ENCODE measurements around the gene TMEM200A. TPM values are rescaled to one million over a fixed set of nuclear protein-coding genes. Genes with fewer than 3 reads are reported as not detected.

The TMEM200A gene
- total RNA-seq, 1 donor from 2014 or later: 11.3 TPM

GRCh38 chr6:130395164-130395563 is 29.3 kb downstream of the TMEM200A start:
- H3K27me3 Mint-ChIP-seq (ENCODE audit: low read depth): no peaks in the 10 kb centered on the region
- TF ChIP-seq CTCF (IDR thresholded peaks at IDR 0.05; ENCODE audit: unreplicated experiment): no peak
- peaks cover 9% of the 10 kb centered on the region for H3K9me3 Mint-ChIP-seq
- peaks cover 2% of the 10 kb centered on the region for H3K4me1 Mint-ChIP-seq
- no peak overlapping the region for H3K27ac Mint-ChIP-seq
- DNase-seq (ENCODE audit: low spot score in 2 of 2, unreplicated experiment in 2 of 2): no peak
- no peak overlapping the region for H3K4me3 Mint-ChIP-seq
- H3K36me3 Mint-ChIP-seq: peaks cover 5% of the 10 kb centered on the region

GRCh38 chr6:130396722-130397121 is 30.9 kb downstream of the TMEM200A start:
- Mint-ChIP-seq H3K27me3 (ENCODE audit: low read depth) (no peaks in the 10 kb centered on the region), H3K4me1 (peaks cover 2% of the 10 kb centered on the region), H3K36me3 (peaks cover 5% of the 10 kb centered on the region), H3K27ac (no peak overlapping the region), H3K9me3 (peaks cover 9% of the 10 kb centered on the region), H3K4me3 (no peak overlapping the region)
- no peak for TF ChIP-seq CTCF (IDR thresholded peaks at IDR 0.05; ENCODE audit: unreplicated experiment)
- DNase-seq (ENCODE audit: low spot score in 2 of 2, unreplicated experiment in 2 of 2): no peak

- no peak for DNase-seq (ENCODE audit: low spot score in 2 of 2, unreplicated experiment in 2 of 2)
- H3K4me1 Mint-ChIP-seq: peaks cover 9% of the 10 kb centered on the region
- no peak for TF ChIP-seq CTCF (IDR thresholded peaks at IDR 0.05; ENCODE audit: unreplicated experiment)
These were observed 39.7 kb downstream of the TMEM200A start for GRCh38 chr6:130405549-130405948.

GRCh38 chr6:130407032-130407431 is 41.2 kb downstream of the TMEM200A start:
- no peaks in the 10 kb centered on the region for H3K27me3 Mint-ChIP-seq (ENCODE audit: low read depth)
- H3K27ac Mint-ChIP-seq: peak overlapping the region; percentile 54
- H3K9me3 Mint-ChIP-seq: peaks cover 8% of the 10 kb centered on the region
- no peak overlapping the region for H3K4me3 Mint-ChIP-seq
- no peak for DNase-seq (ENCODE audit: low spot score in 2 of 2, unreplicated experiment in 2 of 2)
- no peak for TF ChIP-seq CTCF (IDR thresholded peaks at IDR 0.05; ENCODE audit: unreplicated experiment)
- H3K4me1 Mint-ChIP-seq: peaks cover 9% of the 10 kb centered on the region
- H3K36me3 Mint-ChIP-seq: peaks cover 4% of the 10 kb centered on the region

More at GRCh38 chr6:130405549-130405948, 39.7 kb downstream of the TMEM200A start:
- no peak overlapping the region for H3K4me3 Mint-ChIP-seq
- H3K27ac Mint-ChIP-seq: no peak overlapping the region
- no peaks in the 10 kb centered on the region for H3K27me3 Mint-ChIP-seq (ENCODE audit: low read depth)
- no peaks in the 10 kb centered on the region for H3K36me3 Mint-ChIP-seq
- H3K9me3 Mint-ChIP-seq: no peaks in the 10 kb centered on the region

- peaks cover 13% of the 10 kb centered on the region for H3K36me3 Mint-ChIP-seq
- TF ChIP-seq CTCF (IDR thresholded peaks at IDR 0.05; ENCODE audit: unreplicated experiment): no peak
- H3K27me3 Mint-ChIP-seq (ENCODE audit: low read depth): no peaks in the 10 kb centered on the region
- no peak overlapping the region for H3K27ac Mint-ChIP-seq
- DNase-seq (ENCODE audit: low spot score in 2 of 2, unreplicated experiment in 2 of 2): no peak
- H3K4me1 Mint-ChIP-seq: peaks cover 9% of the 10 kb centered on the region
- peaks cover 21% of the 10 kb centered on the region for H3K9me3 Mint-ChIP-seq
- H3K4me3 Mint-ChIP-seq: no peak overlapping the region
These were observed 43.7 kb downstream of the TMEM200A start for GRCh38 chr6:130409418-130410100.
